ENCODE data around the gene FASN. TPM values are rescaled to one million over a fixed set of nuclear protein-coding genes. Genes with fewer than 3 reads are reported as not detected.
A peak's percentile ranks its signal among the peaks of the same experiment; 100 is the strongest.

The FASN gene
- total and polyA plus RNA-seq, 2 of the 4 experiments (the other 2 are of a cell fraction), result 12.4 to 56.0 TPM

- ChIA-PET CTCF (no interaction called here), POLR2A (ENCODE audit: unreplicated experiment) (no interaction called here)
- Histone ChIP-seq H2BK120ac (ENCODE audit: low read depth, low read length) (no peak overlapping the region), H3K36me3 (ENCODE audit: control insufficient read depth, insufficient read depth, low read length) (peaks cover 29% of the 10 kb centered on the region), H3K4me3 (ENCODE audit: insufficient read depth, low read depth, low read length) (no peak overlapping the region), H3K23ac (ENCODE audit: low read depth, low read length) (no peak overlapping the region), H3K4me1 (ENCODE audit: control insufficient read depth, insufficient read depth, low read length) (no peaks in the 10 kb centered on the region), H3K27ac (ENCODE audit: insufficient read depth, low read length) (no peak overlapping the region), H2BK15ac (ENCODE audit: low read depth, low read length) (no peak overlapping the region), H4K8ac (ENCODE audit: low read depth in 2 of 2, low read length in 2 of 2) (no peak overlapping the region), H3K18ac (ENCODE audit: low read depth, low read length) (no peak overlapping the region), H2BK5ac (ENCODE audit: low read depth, low read length, poor library complexity, severe bottlenecking) (no peak overlapping the region), H2BK20ac (ENCODE audit: low read depth, low read length) (no peak overlapping the region), H4K91ac (ENCODE audit: insufficient read depth, low read depth, low read length) (no peak overlapping the region), H3K79me1 (ENCODE audit: low read depth in 1 of 2, low read length in 2 of 2) (no peaks in the 10 kb centered on the region), H3K27me3 (ENCODE audit: control insufficient read depth, insufficient read depth, low read length) (no peaks in the 10 kb centered on the region), H2AFZ (replicated peaks; ENCODE audit: low read length, poor library complexity) (no peak overlapping the region), H4K5ac (ENCODE audit: low read depth, low read length) (no peak overlapping the region), H4K20me1 (ENCODE audit: insufficient read depth, low read length) (no peaks in the 10 kb centered on the region; the same call in 1 of the 2 replicates), H3K9me3 (ENCODE audit: control insufficient read depth, insufficient read depth, low read length) (no peaks in the 10 kb centered on the region), H2AK5ac (ENCODE audit: low read depth, low read length) (no peak overlapping the region), H2AK9ac (replicated peaks; ENCODE audit: low read depth, low read length, poor library complexity) (no peak overlapping the region), H3K9me1 (ENCODE audit: insufficient read depth, low read length) (no peaks in the 10 kb centered on the region), H3K9ac (ENCODE audit: low read depth, low read length) (no peak overlapping the region), H3K56ac (ENCODE audit: extremely low read depth, insufficient read depth, low read length) (no peak overlapping the region), H3K4me2 (ENCODE audit: low read depth, low read length) (no peak overlapping the region), H3K14ac (replicated peaks; ENCODE audit: low read depth, low read length) (no peak overlapping the region), H3K4ac (ENCODE audit: low read depth, low read length) (no peak overlapping the region)
- TF ChIP-seq CEBPB (IDR thresholded peaks at IDR 0.05; ENCODE audit: low read depth, low read length) (no peak), MXI1 (IDR thresholded peaks at IDR 0.05; ENCODE audit: borderline replicate concordance, low read depth, low read length) (no peak), CHD1 (IDR thresholded peaks at IDR 0.05; ENCODE audit: low read depth, low read length) (no peak), RFX5 (IDR thresholded peaks at IDR 0.05; ENCODE audit: low read depth, low read length) (no peak), MAFK (IDR thresholded peaks at IDR 0.05; ENCODE audit: low read depth, low read length) (no peak), ELK1 (IDR thresholded peaks at IDR 0.05; ENCODE audit: borderline replicate concordance, low read depth, low read length) (no peak), SMC3 (IDR thresholded peaks at IDR 0.05; ENCODE audit: low read depth, low read length) (no peak), FOS (IDR thresholded peaks at IDR 0.05; ENCODE audit: low read depth, low read length) (no peak), BHLHE40 (IDR thresholded peaks at IDR 0.05; ENCODE audit: low read depth, low read length) (no peak), USF2 (IDR thresholded peaks at IDR 0.05; ENCODE audit: low read depth, low read length) (no peak), RCOR1 (IDR thresholded peaks at IDR 0.05; ENCODE audit: insufficient replicate concordance, low read length) (no peak), MAZ (IDR thresholded peaks at IDR 0.05; ENCODE audit: borderline replicate concordance, low read depth, low read length) (no peak), POLR2A (IDR thresholded peaks at IDR 0.05; ENCODE audit: low read depth, low read length) (no peak), NFE2L2 (IDR thresholded peaks at IDR 0.05; ENCODE audit: low read depth, low read length) (no peak), CTCF (conservative IDR thresholded peaks at IDR 0.05; ENCODE audit: low read depth, low read length) (no peak)
- dilution Hi-C loops (cut with HindIII; ENCODE audit: low sequenced_read_pairs, unreplicated experiment) (no loop called here), intact Hi-C loops (cut with micrococcal nuclease) (no loop called here), in situ Hi-C loops (cut with MboI; ENCODE audit: low sequenced_read_pairs) (no loop called here)
- BruUV-seq (replicated peaks), result no TSS peak
- WGBS, 2 experiments (ENCODE audit: extremely low coverage in 2 of 2, insufficient read length in 1 of 2), result 63% methylated on average over 8 of the region's 21 CpGs; no CpG with 5 or more reads in 1 of the 2 experiments
- no peak for DNase-seq
- peak; percentile 52; the same call in 1 of the 2 replicates for ATAC-seq (ENCODE audit: low read depth)
Measured at GRCh38 chr17:82076785-82077591, 21.0 kb downstream of the FASN start.
